ENCODE results near the gene TEKTIP1. TPM values are rescaled to one million over a fixed set of nuclear protein-coding genes. Genes with fewer than 3 reads are reported as not detected.

Gene TEKTIP1
- total RNA-seq, 1 donor from 2014 or later, result not detected

- TF ChIP-seq CTCF (IDR thresholded peaks at IDR 0.05; ENCODE audit: borderline replicate concordance), result no peak
- Histone ChIP-seq H3K27ac (replicated peaks) (no peak overlapping the region), H3K27me3 (ENCODE audit: low read depth) (no peaks in the 10 kb centered on the region), H3K36me3 (peaks cover 61% of the 10 kb centered on the region), H3K9me3 (replicated peaks) (no peaks in the 10 kb centered on the region), H3K4me3 (no peak overlapping the region), H3K4me1 (peaks cover 8% of the 10 kb centered on the region)
- intact Hi-C loops (cut with micrococcal nuclease), result no loop called here
- DNase-seq, result no peak
Measured at GRCh38 chr19:3533563-3534216, 5.3 kb upstream of the TEKTIP1 start.

GRCh38 chr19:3534375-3535234 is 4.4 kb upstream of the TEKTIP1 start:
- Histone ChIP-seq H3K4me1 (peaks cover 8% of the 10 kb centered on the region), H3K27me3 (ENCODE audit: low read depth) (no peaks in the 10 kb centered on the region), H3K9me3 (replicated peaks) (no peaks in the 10 kb centered on the region), H3K36me3 (peaks cover 63% of the 10 kb centered on the region), H3K4me3 (no peak overlapping the region), H3K27ac (replicated peaks) (no peak overlapping the region)
- DNase-seq, result no peak
- TF ChIP-seq CTCF (IDR thresholded peaks at IDR 0.05; ENCODE audit: borderline replicate concordance), result no peak
- intact Hi-C loops (cut with micrococcal nuclease), result no loop called here

GRCh38 chr19:3535235-3535535 is 3.8 kb upstream of the TEKTIP1 start:
- peaks cover 65% of the 10 kb centered on the region for H3K36me3 ChIP-seq
- H3K9me3 ChIP-seq (replicated peaks), result no peaks in the 10 kb centered on the region
- no peak overlapping the region for H3K27ac ChIP-seq (replicated peaks)
- intact Hi-C loops (cut with micrococcal nuclease), result no loop called here
- peaks cover 8% of the 10 kb centered on the region for H3K4me1 ChIP-seq
- no peak overlapping the region for H3K4me3 ChIP-seq
- no peaks in the 10 kb centered on the region for H3K27me3 ChIP-seq (ENCODE audit: low read depth)
- DNase-seq, result no peak
- TF ChIP-seq CTCF (IDR thresholded peaks at IDR 0.05; ENCODE audit: borderline replicate concordance), result no peak

GRCh38 chr19:3535563-3535965 is 3.4 kb upstream of the TEKTIP1 start:
- Histone ChIP-seq H3K9me3 (replicated peaks) (no peaks in the 10 kb centered on the region), H3K27ac (replicated peaks) (no peak overlapping the region), H3K27me3 (ENCODE audit: low read depth) (no peaks in the 10 kb centered on the region), H3K4me1 (peaks cover 8% of the 10 kb centered on the region), H3K4me3 (no peak overlapping the region), H3K36me3 (peaks cover 64% of the 10 kb centered on the region)
- intact Hi-C loops (cut with micrococcal nuclease), result no loop called here
- no peak for DNase-seq
- no peak for TF ChIP-seq CTCF (IDR thresholded peaks at IDR 0.05; ENCODE audit: borderline replicate concordance)

- no peak overlapping the region for H3K4me3 ChIP-seq
- TF ChIP-seq CTCF (IDR thresholded peaks at IDR 0.05; ENCODE audit: borderline replicate concordance), result no peak
- no peak for DNase-seq
- intact Hi-C loops (cut with micrococcal nuclease), result no loop called here
- H3K27ac ChIP-seq (replicated peaks), result peak overlapping the region; percentile 46
- H3K9me3 ChIP-seq (replicated peaks), result no peaks in the 10 kb centered on the region
- peaks cover 59% of the 10 kb centered on the region for H3K36me3 ChIP-seq
- H3K4me1 ChIP-seq, result peaks cover 8% of the 10 kb centered on the region
- no peaks in the 10 kb centered on the region for H3K27me3 ChIP-seq (ENCODE audit: low read depth)
Measured at GRCh38 chr19:3535981-3536380, 3.0 kb upstream of the TEKTIP1 start.
